HCT116 (cell line): Measurements from ENCODE around the gene MISP. TPM values are rescaled to one million over a fixed set of nuclear protein-coding genes. Genes with fewer than 3 reads are reported as not detected.
A peak's percentile ranks its signal among the peaks of the same experiment; 100 is the strongest.

Experiments used
- ATAC-seq: fragments of 200-7000 bp; cut with Tn5 transposase; 2 replicates; pipeline ENCODE4 v1.9.1; 2020; ENCODE audit warnings: mild to moderate bottlenecking, moderate library complexity
- BruUV-seq: library from RNA; stranded (reverse); fragments of 400-500 nt; replicated peaks from 2 replicates; lab custom pipeline; 2021; lab: Mats Ljungman, UMichigan
- CTCF ChIA-PET: fragments of 300-600 bp; sonication (Branson Sonifier 250); formaldehyde crosslinking; loops from one replicate; lab custom pipeline; 2021; ENCODE audit warnings: antibody characterized with exemption; lab: Charles Lee
- POLR2A ChIA-PET: fragments of 300-600, 350-600 bp; sonication (Branson Sonifier 250); formaldehyde crosslinking; loops from one replicate; lab custom pipeline; 2021; ENCODE audit warnings: antibody characterized with exemption; lab: Charles Lee
- RAD21 ChIA-PET, 2 experiments: fragments of 300-600 bp; sonication (Branson Sonifier 250); formaldehyde crosslinking; loops; one replicate each; lab custom pipeline; 2023; ENCODE audit warnings: low total read pairs in 2 of 2; ENCODE audit not compliant: uncharacterized antibody in 2 of 2, unreplicated experiment in 2 of 2, low non-redundant PET in 1 of 2; lab: Charles Lee
- DNase-seq: peaks from one replicate; pipeline ENCODE4 v3.0.0-alpha.2; 2010; ENCODE audit warnings: low read depth, low spot score
- H2AFZ ChIP-seq: fragments of 200-600 bp; shearing (Covaris generic), sonication (generic); 2 replicates; pipeline ENCODE4 v1.6.1; 2017; ENCODE audit warnings: low read depth, mixed run types, mixed read lengths, antibody characterized with exemption, low read length; ENCODE audit not compliant: poor library complexity, severe bottlenecking
- H3K27ac ChIP-seq: 2 replicates; pipeline ENCODE4 v1.5.1; 2012; ENCODE audit warnings: low read depth, low read length
- H3K27me3 ChIP-seq: fragments of 200-600 bp; sonication (generic); 2 replicates; pipeline ENCODE4 v1.6.1; 2016; ENCODE audit warnings: mixed run types, low read length, mixed read lengths; ENCODE audit not compliant: insufficient read depth
- H3K36me3 ChIP-seq, 2 experiments: fragments of 200-500 bp in 1 of 2; fragments of 200-600 bp in 1 of 2; sonication (Bioruptor generic) in 1 of 2; sonication (generic) in 1 of 2; 2 replicates each; pipeline versions ENCODE4 v1.5.1 to v1.6.1; 2014 to 2016; ENCODE audit warnings: low read length in 2 of 2, inconsistent platforms in 1 of 2, mixed read lengths in 1 of 2, mixed run types in 1 of 2; ENCODE audit not compliant: insufficient read depth in 2 of 2, control insufficient read depth in 1 of 2
- H3K4me1 ChIP-seq, 2 experiments: fragments of 200-600 bp in 1 of 2; sonication (generic) in 1 of 2; 2 replicates each; pipeline versions ENCODE4 v1.5.1 to v1.6.1; 2012 to 2017; ENCODE audit warnings: low read length in 2 of 2, inconsistent platforms in 1 of 2, mild to moderate bottlenecking in 1 of 2, mixed read lengths in 1 of 2, mixed run types in 1 of 2, moderate library complexity in 1 of 2; ENCODE audit not compliant: insufficient read depth in 2 of 2, control insufficient read depth in 1 of 2
- H3K4me2 ChIP-seq: fragments of 200-600 bp; sonication (generic); 2 replicates; pipeline ENCODE4 v1.6.1; 2017; ENCODE audit warnings: mixed run types, low read length, mixed read lengths
- H3K4me3 ChIP-seq, 2 experiments: fragments of 200-600 bp in 1 of 2; sonication (generic) in 1 of 2; replicated peaks in 1 of 2; 2 replicates each; pipeline ENCODE4 v1.5.1; 2011 to 2016; ENCODE audit warnings: low read length in 2 of 2, control low read depth in 1 of 2, low read depth in 1 of 2, mild to moderate bottlenecking in 1 of 2, mixed read lengths in 1 of 2, mixed run types in 1 of 2
- H3K79me2 ChIP-seq: fragments of 200-600 bp; sonication (generic); 2 replicates; pipeline ENCODE4 v1.6.1; 2017; ENCODE audit warnings: mild to moderate bottlenecking, mixed run types, low read length, moderate library complexity, mixed read lengths; ENCODE audit not compliant: insufficient read depth
- H3K9ac ChIP-seq: fragments of 200-600 bp; sonication (generic); 2 replicates; pipeline ENCODE4 v1.6.1; 2016; ENCODE audit warnings: low read length, mixed read lengths
- H3K9me2 ChIP-seq: fragments of 200-600 bp; sonication (generic), shearing (Covaris generic); 2 replicates; pipeline ENCODE4 v1.6.1; 2017; ENCODE audit warnings: mixed run types, mild to moderate bottlenecking, moderate library complexity; ENCODE audit not compliant: insufficient read depth
- H3K9me3 ChIP-seq, 2 experiments: fragments of 200-500 bp in 1 of 2; fragments of 200-600 bp in 1 of 2; sonication (Bioruptor generic) in 1 of 2; sonication (generic) in 1 of 2; 2 replicates each; pipeline ENCODE4 v1.6.1; 2014 to 2017; ENCODE audit warnings: low read length in 2 of 2, mixed read lengths in 2 of 2, inconsistent platforms in 1 of 2, low read depth in 1 of 2, mild to moderate bottlenecking in 1 of 2, mixed run types in 1 of 2, moderate library complexity in 1 of 2; ENCODE audit not compliant: control insufficient read depth in 1 of 2, insufficient read depth in 1 of 2
- H4K20me1 ChIP-seq: fragments of 200-600 bp; sonication (generic), shearing (Covaris generic); 2 replicates; pipeline ENCODE4 v1.6.1; 2017; ENCODE audit warnings: mixed run types, mild to moderate bottlenecking, moderate library complexity; ENCODE audit not compliant: insufficient read depth
- CTCF ChIP-seq, 3 experiments: fragments of 200-600 bp in 1 of 3; sonication (generic) in 1 of 3; IDR thresholded peaks in 2 of 3; conservative IDR thresholded peaks in 1 of 3; 2 replicates each; pipeline ENCODE4 v1.5.1; 2012 to 2017; ENCODE audit warnings: low read depth in 2 of 3, low read length in 2 of 3, antibody characterized with exemption in 1 of 3, borderline replicate concordance in 1 of 3, control low read depth in 1 of 3, mild to moderate bottlenecking in 1 of 3, mixed read lengths in 1 of 3, mixed run types in 1 of 3, moderate library complexity in 1 of 3; ENCODE audit not compliant: insufficient read depth in 1 of 3
- ELF1 ChIP-seq: IDR thresholded peaks from 2 replicates; pipeline ENCODE4 v1.6.1; 2012; ENCODE audit warnings: low read depth, borderline replicate concordance
- POLR2A ChIP-seq: IDR thresholded peaks from 2 replicates; pipeline ENCODE4 v1.7.0; 2011; ENCODE audit warnings: borderline replicate concordance; ENCODE audit not compliant: insufficient read depth, insufficient read length; ENCODE audit errors: extremely low read depth
- SRF ChIP-seq: IDR thresholded peaks from 2 replicates; pipeline ENCODE4 v1.6.1; 2012; ENCODE audit warnings: low read depth
- intact Hi-C: fragments of 100-400 bp; cut with micrococcal nuclease; formaldehyde crosslinking; loops from 2 replicates; pipeline ENCODE4 v1.10.0; 2022
- total RNA-seq: library from RNA; stranded (reverse); gene quantifications from one replicate; pipeline ENCODE4 v1.2.1, GENCODE V29; 2021; ENCODE audit not compliant: unreplicated experiment

The MISP gene
- total RNA-seq, 1 experiment from 2014 or later: 38.2 TPM

DNA sequence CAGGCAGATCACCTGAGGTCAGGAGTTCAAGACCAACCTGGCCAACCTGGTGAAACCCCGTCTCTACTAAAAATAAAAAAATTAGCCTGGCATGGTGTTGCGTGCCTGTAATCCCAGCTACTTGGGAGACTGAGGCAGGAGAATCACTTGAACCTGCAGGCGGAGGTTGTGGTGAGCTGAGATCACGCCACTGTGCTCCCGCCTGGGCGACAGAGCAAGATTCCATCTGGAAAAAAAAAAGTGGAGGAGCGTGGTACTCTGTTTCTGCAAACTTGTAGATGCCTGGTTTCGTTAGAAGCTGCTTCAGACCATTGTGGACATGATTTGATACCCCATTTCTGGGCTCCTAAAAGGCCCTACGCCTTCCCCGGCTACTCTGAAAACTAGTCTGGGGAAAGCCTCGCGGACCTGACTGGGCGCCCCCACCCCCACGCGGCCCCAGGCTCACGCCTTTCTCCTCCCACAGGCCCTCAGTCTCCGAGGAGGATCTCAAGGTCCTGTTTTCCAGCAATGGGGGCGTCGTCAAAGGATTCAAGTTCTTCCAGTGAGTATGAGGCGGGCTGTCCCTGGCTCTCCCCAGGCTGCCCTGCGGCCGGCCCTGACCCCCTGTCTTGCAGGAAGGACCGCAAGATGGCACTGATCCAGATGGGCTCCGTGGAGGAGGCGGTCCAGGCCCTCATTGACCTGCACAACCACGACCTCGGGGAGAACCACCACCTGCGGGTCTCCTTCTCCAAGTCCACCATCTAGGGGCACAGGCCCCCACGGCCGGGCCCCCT is 59.4 kb downstream of the MISP start (continued):
- no peak for TF ChIP-seq SRF

GRCh38 chr19:810883-811489 is 60.1 kb downstream of the MISP start:
- no peak for DNase-seq
- Histone ChIP-seq H3K9me2 (no peaks in the 10 kb centered on the region), H3K79me2 (peaks cover 55% of the 10 kb centered on the region), H3K9me3 (no peaks in the 10 kb centered on the region), H3K4me1 (no peaks in the 10 kb centered on the region), H3K27ac (0 out of 2 replicates have a peak overlapping the region, but pooled peaks have one; percentile 3), H2AFZ (no peak overlapping the region), H3K27me3 (no peaks in the 10 kb centered on the region), H3K4me2 (no peak overlapping the region), H3K9ac (no peak overlapping the region), H3K36me3 (peaks cover 38 to 52% of the 10 kb centered on the region in 2 experiments; a peak in 3 of 4 replicates), H4K20me1 (peaks cover 17% of the 10 kb centered on the region; the same call in 1 of the 2 replicates), H3K4me3 (no peak overlapping the region)
- POLR2A ChIA-PET: no interaction called here
- RAD21 ChIA-PET: no interaction called here
- CTCF ChIA-PET: no interaction called here
- no peak for ATAC-seq
- intact Hi-C loops: no loop called here
- no TSS peak for BruUV-seq
- TF ChIP-seq CTCF (IDR thresholded peaks at IDR 0.05 in 2 of 3, conservative IDR thresholded peaks at IDR 0.05 in 1 of 3; ENCODE audit: borderline replicate concordance in 1 of 3, insufficient read depth in 1 of 3, low read depth in 2 of 3, low read length in 2 of 3): no peak
- no peak for TF ChIP-seq POLR2A
- no peak for TF ChIP-seq ELF1
